Bronchial epithelial cell (primary cell): ENCODE results near the gene RGSL1. TPM values are rescaled to one million over a fixed set of nuclear protein-coding genes. Genes with fewer than 3 reads are reported as not detected.

Experiments
- DNase-seq: peaks from one replicate; pipeline ENCODE4 v3.0.0-alpha.2; 2010; ENCODE audit warnings: low read depth
- FAIRE-seq: peaks from 2 replicates; lab custom pipeline; 2011; peaks lifted over from hg19 to GRCh38; lab: Jason Lieb, UNC
- H3K27me3 ChIP-seq: 2 replicates; pipeline ENCODE4 v1.5.1; 2011; ENCODE audit warnings: low read length; ENCODE audit not compliant: control insufficient read depth, insufficient read depth
- H3K36me3 ChIP-seq: 2 replicates; pipeline ENCODE4 v1.5.1; 2011; ENCODE audit warnings: low read length; ENCODE audit not compliant: control insufficient read depth, insufficient read depth
- H3K4me3 ChIP-seq: 2 replicates; pipeline ENCODE4 v1.5.1; 2011; ENCODE audit warnings: mild to moderate bottlenecking, low read depth, low read length, control low read depth
- total RNA-seq: library from RNA; depleted of rRNA; stranded (reverse); fragments of >200 nt; gene quantifications from 2 replicates; pipeline ENCODE4 v1.2.1, GENCODE V29; 2014
- TF ChIP-seq, protein P1 (sequence below): IDR thresholded peaks from 2 replicates; pipeline ENCODE4 v1.5.1; 2011; ENCODE audit warnings: mild to moderate bottlenecking, moderate library complexity, low read length, control low read depth, inconsistent platforms; ENCODE audit not compliant: insufficient read depth, severe bottlenecking

RGSL1 gene
- total RNA-seq, 1 donor from 2014 or later: not detected

DNA sequence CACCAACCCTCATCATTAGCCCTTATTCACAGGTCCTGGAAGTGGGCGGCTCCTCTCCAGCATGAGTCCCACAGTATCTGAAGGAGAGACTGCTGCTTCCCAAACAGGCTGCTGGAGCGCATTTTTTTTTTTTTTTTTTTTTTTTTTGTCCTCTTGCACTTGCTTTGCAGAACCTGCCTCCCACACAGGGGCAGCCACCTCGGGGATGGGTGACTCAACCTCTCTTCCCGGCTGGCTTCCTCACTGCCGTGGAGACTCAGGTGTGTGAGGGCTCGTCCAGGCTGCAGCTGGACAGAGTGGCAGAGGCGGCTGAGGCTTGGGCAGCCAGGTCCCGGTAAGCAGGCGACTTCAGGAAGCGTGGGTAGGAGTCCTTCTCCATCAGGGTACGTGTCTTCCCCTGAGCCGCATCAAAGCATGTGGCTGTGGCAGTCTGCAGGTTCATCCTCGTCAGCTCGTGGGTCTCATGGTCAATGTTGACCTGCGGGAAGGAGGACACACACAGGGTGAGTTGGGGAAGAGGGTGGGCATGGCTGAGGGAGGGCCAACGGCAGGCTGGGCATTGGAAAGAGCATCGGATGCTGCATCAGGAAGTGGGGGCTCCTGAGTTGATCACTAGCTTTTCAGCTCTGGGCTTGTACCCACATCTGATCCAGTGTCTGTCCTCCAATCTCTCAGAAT is 150.2 kb downstream of the RGSL1 start:
- FAIRE-seq: no peak
- TF ChIP-seq, protein P1, sequence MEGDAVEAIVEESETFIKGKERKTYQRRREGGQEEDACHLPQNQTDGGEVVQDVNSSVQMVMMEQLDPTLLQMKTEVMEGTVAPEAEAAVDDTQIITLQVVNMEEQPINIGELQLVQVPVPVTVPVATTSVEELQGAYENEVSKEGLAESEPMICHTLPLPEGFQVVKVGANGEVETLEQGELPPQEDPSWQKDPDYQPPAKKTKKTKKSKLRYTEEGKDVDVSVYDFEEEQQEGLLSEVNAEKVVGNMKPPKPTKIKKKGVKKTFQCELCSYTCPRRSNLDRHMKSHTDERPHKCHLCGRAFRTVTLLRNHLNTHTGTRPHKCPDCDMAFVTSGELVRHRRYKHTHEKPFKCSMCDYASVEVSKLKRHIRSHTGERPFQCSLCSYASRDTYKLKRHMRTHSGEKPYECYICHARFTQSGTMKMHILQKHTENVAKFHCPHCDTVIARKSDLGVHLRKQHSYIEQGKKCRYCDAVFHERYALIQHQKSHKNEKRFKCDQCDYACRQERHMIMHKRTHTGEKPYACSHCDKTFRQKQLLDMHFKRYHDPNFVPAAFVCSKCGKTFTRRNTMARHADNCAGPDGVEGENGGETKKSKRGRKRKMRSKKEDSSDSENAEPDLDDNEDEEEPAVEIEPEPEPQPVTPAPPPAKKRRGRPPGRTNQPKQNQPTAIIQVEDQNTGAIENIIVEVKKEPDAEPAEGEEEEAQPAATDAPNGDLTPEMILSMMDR: no peak
- DNase-seq: no peak
- Histone ChIP-seq H3K36me3 (peaks cover 11% of the 10 kb centered on the region), H3K4me3 (no peak overlapping the region), H3K27me3 (no peaks in the 10 kb centered on the region)

DNA sequence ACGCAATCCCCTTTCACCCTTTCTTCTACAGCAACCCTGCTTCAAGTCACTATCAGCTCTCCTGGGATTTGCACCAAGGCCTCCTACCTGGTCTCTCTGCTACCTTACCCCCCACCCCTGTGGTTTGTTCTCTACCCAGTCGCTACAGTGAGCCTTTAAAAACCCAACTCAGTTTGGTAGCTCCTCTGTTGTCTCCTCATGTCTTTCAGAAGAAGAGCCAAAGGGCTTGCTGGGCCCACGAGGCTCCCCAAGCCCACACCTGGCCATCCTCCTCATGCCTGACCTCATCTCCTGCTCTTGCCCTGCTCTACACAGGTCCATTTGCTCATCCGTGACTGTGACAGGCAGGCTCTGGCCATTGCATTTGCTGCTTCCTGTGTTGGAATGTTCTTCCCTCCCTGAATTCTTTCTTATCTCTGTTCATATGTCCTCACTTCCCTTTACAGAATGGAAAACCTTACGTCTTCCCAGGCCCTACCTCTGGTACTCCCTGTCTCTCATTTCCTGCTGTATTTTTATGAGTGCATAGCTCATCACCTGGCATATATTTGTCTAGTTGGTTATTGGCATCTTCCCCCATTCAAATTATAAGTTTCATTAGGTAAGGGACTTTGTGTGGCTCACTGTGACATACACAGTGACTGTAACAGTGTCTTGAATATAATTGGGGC is 150.9 kb downstream of the RGSL1 start:
- peaks cover 11% of the 10 kb centered on the region for H3K36me3 ChIP-seq
- FAIRE-seq (no peak), DNase-seq (no peak)
- H3K27me3 ChIP-seq: no peaks in the 10 kb centered on the region
- no peak overlapping the region for H3K4me3 ChIP-seq
- TF ChIP-seq, protein P1: no peak

GRCh38 chr1:182601416-182601786 is 151.5 kb downstream of the RGSL1 start:
- Histone ChIP-seq H3K27me3 (no peaks in the 10 kb centered on the region), H3K36me3 (peaks cover 11% of the 10 kb centered on the region), H3K4me3 (no peak overlapping the region)
- FAIRE-seq (no peak), DNase-seq (peak; percentile 58)
- TF ChIP-seq, protein P1: peak; percentile 61

DNA sequence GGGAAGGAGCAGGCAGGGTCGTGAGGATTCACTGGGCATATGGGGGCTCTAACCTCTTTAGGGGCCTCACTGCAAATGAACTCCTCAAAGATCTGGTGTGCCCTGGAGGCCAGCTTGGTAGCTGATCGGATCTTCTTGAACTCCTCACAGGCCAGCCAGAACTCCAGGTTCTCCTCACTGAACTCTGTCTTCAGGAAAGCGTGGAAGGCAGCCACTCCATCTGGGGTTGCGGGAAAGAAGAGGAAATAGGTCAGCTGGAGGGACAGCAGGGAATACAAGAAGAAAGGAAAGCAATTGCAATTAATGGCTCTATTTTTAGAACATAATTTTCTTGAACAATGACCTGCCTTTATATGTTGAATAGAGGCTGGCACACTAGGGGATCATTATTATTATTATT is 152.0 kb downstream of the RGSL1 start:
- TF ChIP-seq, protein P1: no peak
- no peak for FAIRE-seq
- H3K4me3 ChIP-seq: no peak overlapping the region
- DNase-seq: no peak
- no peaks in the 10 kb centered on the region for H3K27me3 ChIP-seq
- peaks cover 11% of the 10 kb centered on the region for H3K36me3 ChIP-seq

DNA sequence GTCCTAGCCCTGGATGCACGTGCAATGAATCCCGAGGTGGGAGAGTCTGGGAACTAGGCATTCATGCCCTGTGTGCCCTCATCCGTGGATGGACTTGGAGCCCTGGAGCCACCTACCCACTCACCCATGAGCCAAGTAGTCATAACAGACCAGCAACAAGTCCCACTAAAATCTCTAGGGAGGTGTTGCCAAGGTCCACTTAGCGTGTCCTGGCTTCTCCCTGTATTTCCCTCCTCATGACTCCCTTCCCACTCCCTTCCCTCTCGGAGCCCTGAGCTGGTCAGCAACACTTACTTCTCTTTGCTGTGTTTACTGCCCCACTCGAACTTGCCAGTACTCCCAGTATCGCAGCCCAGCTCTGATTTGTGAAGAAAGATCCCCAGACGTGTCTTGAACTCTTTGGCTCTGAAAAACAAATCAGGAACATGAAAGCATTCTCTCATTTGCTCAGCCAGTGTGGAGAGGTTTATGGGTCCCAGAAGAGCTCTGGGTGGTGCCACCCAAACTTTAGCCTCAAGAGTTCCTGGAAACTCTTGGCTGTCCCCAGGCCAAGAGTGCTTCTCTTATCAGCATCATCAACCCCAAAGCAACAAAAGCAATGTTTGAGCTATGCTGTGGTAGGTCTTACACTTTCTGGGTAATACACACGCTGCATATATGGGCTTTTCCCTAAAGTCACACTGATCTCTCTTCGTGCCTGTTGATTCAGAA is 153.1 kb downstream of the RGSL1 start:
- FAIRE-seq (no peak), DNase-seq (no peak)
- Histone ChIP-seq H3K27me3 (no peaks in the 10 kb centered on the region), H3K36me3 (peaks cover 11% of the 10 kb centered on the region), H3K4me3 (peak overlapping the region; percentile 60)
- TF ChIP-seq, protein P1: no peak
